Activated CD4-positive, alpha-beta T cell treated with anti-CD3 and anti-CD28 coated beads, Interleukin-2, Interleukin-4, amounts not matched to agents 100 ng/mL and 50 ng/mL, durations not matched to agents 16 hours and 8 hours (primary cell): ENCODE data around the gene NLRC5.
"Not testable (repeated sequence)": the region's sequence is repeated elsewhere in the genome, so short reads cannot be mapped to it uniquely, and the experiment has no call there.

ENCODE experiments used
- DNase-seq: peaks from one replicate; pipeline ENCODE4 v3.0.0-alpha.2; 2020; ENCODE audit warnings: low spot score

NLRC5 gene

GRCh38 chr16:56961386-56961785 lies 28.0 kb upstream of the NLRC5 start:
- no peak for DNase-seq

GRCh38 chr16:56961851-56962281 lies 27.5 kb upstream of the NLRC5 start, which contains the start of gene CETP:
Gene CETP (plus strand): TSS chr16:56961950. CDS start chr16:56961980, 30 bp downstream.
- no peak for DNase-seq

GRCh38 chr16:56964243-56965148 lies 24.9 kb upstream of the NLRC5 start:
- DNase-seq, result peak; percentile 94

GRCh38 chr16:56965149-56966092 lies 23.9 kb upstream of the NLRC5 start:
- no peak for DNase-seq

DNA sequence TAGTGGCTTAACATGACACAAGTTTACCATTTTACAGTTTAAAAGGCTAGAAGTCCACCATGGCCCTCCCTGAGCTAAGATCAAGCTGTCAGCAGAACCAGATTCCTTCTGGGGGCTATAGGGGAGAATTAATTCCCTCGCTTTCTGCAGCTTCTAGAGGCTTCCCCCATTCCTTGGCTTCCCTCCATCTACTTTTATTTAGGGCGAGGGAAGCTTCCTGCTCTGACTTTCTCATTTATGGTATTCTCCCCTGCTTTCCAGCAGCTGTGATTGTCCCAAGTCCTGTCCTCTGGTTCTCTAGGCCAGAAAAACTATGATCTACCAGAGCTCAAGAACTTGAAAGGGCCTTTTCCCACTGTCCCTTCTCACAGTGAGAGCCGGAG lies 23.3 kb upstream of the NLRC5 start:
- DNase-seq, result no peak

DNA sequence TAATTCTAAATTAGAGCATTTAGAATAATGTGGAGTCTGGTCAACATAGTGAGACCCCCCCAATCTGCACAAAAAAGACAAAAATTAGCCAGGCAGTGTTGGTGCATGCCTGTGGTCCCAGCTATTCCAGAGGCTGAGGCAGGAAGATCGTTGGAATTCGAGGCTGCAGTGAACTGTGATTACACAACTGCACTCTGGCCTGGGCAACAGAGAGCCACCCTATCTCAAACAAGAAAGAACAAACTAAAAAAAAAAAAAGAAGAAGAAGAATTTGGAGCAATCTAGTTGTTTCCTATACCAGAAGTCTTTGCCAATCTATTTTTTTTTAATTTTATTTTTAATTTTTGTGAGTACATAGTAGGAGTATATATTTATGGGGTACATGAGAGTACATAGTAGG lies 21.6 kb upstream of the NLRC5 start:
- no peak for DNase-seq

GRCh38 chr16:56969769-56970168 lies 19.6 kb upstream of the NLRC5 start:
- no peak for DNase-seq

DNA sequence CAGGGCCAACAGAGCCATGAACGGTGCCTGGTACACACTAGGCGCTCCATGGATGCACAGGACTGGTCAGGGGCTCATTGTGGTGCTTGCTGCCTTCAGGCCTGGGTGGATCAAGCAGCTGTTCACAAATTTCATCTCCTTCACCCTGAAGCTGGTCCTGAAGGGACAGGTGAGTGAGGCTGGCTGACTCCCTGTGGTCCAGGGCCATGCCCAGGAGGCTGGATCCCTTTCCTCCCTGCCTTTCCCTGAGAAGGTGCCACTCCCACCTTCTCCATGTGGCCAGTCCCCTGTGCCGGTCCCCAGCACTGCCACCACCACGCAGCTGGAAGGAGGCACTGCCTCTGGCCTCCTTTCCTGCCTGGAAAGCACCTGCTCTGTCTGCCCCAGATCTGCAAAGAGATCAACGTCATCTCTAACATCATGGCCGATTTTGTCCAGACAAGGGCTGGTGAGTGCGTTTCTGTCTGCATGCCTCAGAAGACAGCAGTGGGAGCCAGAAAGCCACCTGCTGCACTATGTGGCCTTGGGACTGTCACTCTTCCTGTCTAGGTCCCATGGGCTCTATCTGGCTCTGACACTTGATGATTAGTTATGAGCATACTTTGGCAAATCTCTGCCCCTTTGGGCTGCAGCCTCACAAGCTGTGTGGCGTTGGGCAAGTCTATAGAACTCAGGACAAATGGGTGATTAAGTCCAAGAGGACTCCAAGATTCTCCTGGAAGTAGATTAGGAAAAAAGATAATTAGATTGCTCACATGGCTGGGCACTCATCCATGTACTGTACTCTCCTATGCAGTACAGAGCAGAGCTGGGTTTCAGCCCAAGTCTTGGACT lies 18.2 kb upstream of the NLRC5 start:
- DNase-seq, result no peak

DNA sequence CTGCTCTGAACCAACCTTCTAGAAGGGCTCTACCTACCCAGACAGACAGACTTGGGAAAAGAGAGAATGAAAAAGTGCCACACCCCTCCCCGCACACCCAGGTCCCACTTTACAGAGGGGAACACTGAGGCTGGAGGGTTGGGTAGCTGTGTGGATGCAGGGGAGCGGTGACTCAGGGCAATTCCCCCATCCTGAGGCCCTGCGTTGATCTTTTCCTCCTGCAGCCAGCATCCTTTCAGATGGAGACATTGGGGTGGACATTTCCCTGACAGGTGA lies 17.7 kb upstream of the NLRC5 start:
- no peak for DNase-seq

GRCh38 chr16:56972403-56973293 lies 16.7 kb upstream of the NLRC5 start:
- DNase-seq, result no peak

DNA sequence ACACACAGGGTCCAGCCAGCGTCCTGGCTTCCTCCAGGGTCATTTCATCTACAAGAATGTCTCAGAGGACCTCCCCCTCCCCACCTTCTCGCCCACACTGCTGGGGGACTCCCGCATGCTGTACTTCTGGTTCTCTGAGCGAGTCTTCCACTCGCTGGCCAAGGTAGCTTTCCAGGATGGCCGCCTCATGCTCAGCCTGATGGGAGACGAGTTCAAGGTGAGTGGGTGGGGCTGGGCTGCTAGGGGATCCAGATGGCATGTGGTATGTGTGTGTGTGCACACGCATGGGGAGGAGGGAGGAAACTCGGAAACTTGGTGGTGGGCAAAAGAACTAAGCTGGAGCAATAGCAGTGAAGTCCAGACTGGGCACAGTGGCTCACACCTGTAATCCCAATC lies 16.1 kb upstream of the NLRC5 start:
- no peak for DNase-seq

- DNase-seq, result not testable (repeated sequence)
These were observed 15.5 kb upstream of the NLRC5 start for GRCh38 chr16:56973899-56974298.

DNA sequence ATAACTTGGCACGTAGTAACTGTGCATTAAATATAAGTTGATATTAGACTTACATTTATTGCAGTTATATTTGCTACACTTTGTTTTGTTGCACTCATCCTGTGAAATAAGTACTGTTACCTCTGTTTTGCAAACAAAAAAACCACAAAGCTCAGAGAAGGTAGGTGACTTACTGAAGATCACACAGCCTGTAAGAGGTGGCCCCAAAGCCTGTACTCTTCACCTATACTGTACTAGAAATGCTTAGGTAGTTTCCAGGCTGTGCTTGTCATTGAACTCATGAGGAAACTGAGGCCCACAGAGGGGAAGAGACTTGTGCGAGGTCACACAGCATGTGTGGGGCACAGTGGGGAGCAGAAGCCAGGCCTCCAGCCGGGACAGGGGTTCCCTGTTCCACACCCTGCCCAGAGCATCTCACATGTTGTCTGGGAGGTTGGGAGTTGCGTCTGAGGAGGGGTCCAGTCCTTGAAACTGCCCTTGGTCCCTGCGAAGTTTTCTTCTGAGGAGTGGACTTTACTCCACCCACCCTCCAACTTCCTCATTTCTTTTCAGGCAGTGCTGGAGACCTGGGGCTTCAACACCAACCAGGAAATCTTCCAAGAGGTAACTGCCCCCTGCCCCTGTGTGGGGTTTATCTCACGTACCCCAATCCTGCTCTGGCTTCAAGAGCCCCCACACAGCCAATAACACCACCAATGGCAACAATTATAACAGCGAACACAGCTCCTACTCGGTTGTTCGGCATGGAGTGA lies 14.6 kb upstream of the NLRC5 start:
- no peak for DNase-seq

GRCh38 chr16:56975714-56976113 lies 13.6 kb upstream of the NLRC5 start:
- DNase-seq, result no peak

DNA sequence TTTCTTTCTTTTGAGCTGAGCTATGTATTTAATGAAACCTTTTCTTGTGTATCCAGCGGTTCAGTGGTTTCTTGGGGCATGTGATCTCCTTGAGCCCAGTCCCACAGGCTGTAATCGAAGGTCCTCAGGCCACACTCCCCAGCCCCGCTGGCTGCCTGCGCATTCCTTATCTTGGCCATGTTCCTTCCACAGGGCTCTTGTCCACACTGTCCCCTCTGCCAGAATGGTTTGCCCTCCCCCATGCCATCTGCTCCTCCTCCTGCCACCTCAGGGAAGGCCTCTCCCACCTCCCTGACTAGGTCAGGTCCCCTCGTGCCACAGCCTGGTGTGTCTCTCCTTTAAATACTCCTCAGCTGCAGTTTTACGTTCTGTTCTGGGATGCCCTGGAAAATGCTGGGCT lies 12.1 kb upstream of the NLRC5 start:
- DNase-seq, result no peak

DNA sequence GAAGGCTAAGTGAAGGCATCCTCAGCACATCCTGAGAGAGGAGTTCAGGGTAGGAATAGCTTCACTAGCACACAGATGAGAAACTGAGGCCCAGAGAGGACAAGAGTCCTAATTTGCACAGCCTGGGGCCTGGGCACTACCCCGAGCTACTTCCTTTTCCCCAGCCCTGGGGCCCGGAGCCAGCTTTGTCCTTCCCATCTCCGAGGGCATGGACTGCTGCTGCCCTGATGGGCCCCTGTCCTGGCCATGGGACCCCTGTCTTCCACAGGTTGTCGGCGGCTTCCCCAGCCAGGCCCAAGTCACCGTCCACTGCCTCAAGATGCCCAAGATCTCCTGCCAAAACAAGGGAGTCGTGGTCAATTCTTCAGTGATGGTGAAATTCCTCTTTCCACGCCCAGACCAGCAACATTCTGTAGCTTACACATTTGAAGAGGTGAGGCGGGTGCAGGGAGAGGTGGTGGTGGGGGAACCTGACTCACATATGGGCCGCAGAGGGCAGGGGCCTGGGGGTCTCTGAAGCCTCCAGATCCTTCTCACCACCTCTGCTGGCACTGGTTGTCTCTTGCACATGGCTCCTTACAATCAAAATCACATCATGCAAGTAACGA lies 11.4 kb upstream of the NLRC5 start:
- DNase-seq, result no peak

DNA sequence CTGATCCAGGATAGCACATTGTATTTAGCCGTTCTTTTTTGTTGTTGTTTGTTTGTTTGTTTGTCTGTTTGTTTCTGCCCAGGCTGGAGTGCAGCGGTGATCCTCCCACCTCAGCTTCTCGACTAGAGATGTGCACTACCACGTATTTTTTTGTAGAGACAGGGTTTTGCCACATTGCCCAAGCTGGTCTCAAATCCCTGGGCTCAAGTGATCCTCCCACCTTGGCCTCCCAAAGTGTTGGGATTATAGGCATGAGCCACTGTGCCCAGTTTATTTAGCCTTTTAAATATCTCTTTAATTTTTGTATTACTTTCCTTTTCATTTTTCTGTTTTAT lies 9.2 kb upstream of the NLRC5 start:
- no peak for DNase-seq

GRCh38 chr16:56980792-56981724 lies 8.3 kb upstream of the NLRC5 start:
- no peak for DNase-seq

DNA sequence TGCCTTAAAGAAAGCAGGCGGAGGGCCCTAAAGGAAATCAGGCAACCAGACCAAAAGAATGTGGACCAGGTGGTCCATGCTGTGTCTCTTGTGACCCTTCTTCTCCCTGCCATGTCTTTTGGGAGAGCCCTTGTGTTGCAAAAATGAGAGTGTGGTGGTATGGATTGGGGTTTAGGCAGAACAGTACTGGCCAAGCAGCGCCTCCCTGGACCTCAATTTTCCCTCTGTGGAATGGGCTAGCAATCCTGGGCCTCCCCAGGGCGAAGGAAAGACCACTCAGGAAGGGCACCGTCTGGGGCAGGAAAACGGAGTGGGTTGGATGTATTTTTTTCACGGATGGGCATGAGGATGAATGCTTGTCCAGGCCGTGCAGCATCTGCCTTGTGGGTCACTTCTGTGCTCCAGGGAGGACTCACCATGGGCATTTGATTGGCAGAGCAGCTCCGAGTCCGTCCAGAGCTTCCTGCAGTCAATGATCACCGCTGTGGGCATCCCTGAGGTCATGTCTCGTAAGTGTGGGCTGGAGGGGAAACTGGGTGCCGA lies 7.6 kb upstream of the NLRC5 start:
- DNase-seq, result no peak
